HG03378 (cell line): ENCODE data around the gene NIT1.

ENCODE experiments used
- ATAC-seq: cut with Tn5 transposase; IDR thresholded peaks from one replicate; pipeline ENCODE4 v1.9.1; 2021; ENCODE audit warnings: mild to moderate bottlenecking, moderate library complexity; ENCODE audit not compliant: unreplicated experiment

Gene NIT1, protein sequence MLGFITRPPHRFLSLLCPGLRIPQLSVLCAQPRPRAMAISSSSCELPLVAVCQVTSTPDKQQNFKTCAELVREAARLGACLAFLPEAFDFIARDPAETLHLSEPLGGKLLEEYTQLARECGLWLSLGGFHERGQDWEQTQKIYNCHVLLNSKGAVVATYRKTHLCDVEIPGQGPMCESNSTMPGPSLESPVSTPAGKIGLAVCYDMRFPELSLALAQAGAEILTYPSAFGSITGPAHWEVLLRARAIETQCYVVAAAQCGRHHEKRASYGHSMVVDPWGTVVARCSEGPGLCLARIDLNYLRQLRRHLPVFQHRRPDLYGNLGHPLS

DNA sequence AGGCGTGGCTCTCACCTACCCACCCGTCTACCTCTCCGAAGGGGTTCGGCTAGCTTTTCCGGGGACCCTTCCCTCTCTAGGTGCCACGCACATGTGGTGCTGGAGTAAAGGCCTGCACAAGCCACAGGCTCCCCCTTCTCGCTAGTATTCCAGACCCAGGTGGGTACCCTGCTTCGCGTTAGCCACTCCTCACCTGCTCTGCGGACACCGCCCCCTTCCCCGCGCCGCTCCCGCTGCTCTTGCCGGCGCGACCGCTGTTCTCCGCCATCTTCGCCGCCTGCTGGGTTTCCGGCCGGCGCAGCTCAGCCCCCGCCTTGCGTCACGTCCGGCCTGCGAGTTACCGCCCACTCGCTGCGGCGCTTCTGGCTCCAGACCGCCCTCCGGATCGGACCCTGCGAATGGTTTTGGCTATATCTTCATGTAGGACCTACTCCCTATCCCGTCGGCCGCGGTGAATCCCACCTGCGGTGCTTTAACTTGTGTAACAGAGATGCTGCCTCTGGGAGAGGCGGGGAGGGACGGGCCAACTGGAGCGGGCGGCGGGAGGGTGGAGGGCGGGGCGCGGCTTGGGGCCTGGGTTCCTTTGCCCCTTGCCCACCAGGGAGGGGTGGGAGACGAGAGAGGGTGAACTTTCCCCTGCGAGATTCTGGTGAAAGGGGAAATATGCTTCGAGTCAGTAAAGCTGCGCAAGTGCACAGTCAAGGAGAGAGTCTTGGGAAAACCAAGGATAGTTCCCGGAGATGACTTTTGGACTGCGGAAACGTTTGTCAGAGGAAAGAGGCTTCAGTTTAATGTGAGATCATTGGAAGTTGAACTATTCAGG, at the start of gene NIT1, which contains the start of gene PFDN2:
Gene NIT1 (plus strand): TSS at position 347 of the 823 bp plus-strand sequence. CDS start 72 bp downstream, at position 419.
Gene PFDN2 (minus strand): TSS at position 279 of the 823 bp plus-strand sequence. CDS start 11 bp downstream, at position 268.
- ATAC-seq = peak; percentile 61

DNA sequence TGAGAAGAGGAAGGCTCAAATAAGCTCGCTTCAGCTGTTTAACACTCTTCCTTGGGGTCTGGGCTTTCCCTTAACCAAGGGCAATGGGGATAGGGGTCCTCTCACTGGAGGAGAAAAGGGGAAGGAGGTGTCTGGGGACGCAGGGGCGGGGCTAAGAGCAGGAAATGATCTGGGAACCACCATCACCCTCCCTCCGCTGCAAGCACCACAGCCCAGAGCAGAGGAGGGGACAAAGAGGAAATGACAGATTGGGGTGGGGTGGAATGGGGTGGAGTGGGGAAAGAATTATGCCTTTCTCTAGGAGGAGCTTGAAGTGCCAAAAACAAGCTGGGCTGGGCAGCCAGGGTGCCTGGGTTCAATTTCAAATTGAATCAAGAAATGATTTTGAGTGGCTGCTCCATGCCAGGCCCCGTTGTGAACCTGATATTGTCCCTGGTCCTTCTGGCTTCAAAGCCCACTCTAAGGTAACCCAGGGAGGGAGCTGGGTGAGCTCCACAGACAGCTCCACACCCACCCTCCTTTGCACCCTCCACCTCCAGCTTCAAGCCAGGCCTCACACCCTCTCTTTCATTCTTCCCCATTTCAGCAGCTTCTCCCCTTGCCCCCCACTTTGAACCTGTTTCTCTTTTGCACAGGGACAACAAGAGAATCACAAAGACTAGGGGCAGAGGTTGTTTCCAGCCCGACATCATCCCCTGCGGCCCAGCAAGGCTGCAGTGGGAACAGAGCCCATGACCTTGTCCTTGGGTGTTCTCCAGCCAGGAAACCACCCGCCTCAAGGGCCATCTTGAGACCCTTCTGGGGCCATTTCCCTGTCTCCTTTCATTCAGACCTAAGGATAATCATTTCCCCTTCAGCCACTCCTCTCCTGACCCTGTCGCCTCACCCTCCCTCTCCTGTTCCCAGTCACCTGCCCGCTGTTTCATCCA, 49.3 kb upstream of the NIT1 start:
- peak; percentile 47 for ATAC-seq

DNA sequence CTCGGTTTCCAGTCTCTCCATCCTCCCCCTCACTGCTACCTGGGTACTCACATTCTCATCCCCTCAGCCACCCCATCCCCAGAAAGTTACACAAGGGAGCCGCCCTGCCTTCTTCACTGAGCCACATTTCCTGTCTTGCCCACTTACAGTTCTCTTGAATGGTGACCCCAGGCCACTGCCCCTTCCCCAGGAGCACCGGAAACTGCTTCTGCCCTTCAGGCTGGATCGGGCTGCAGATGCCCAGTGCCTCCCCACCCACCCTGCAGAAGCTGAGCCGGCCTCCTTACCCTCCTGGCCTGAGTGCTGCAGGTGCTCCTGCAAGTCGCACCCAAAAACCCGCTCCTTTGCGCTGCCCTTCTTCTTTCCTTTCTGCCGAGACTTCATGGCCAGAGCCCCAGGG, 48.7 kb upstream of the NIT1 start:
- no peak for ATAC-seq

DNA sequence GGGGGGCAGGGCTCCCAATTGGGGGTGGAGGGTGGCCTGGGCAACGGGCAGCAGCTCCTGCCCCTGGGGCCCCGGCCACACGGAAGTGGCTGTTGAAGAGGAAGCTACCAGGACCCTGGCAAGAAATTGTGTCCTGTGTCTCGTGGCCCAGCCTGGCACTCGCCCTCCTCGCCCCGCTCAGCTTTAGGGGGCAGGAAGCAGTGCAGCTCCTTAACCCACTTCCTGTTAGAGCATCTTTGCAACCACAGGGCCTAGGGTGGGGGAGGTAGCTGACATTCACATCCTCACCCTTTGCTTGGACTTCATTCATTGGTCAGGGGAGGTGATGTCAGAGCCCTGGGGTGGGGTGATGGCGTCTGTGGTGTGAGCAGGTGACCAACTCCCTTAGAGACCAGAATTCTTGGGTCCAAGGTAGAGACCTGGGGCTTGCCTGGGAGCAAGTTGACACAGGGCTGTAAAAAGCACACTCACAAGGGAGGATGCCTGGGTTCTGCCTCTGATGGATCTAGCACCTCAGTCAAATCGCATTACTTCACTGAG, 48.1 kb upstream of the NIT1 start, which contains the start of gene ARHGAP30:
Gene ARHGAP30 (minus strand): TSS at position 161 of the 540 bp plus-strand sequence. CDS start 267 bp downstream, outside the sequence.
- peak; percentile 78 for ATAC-seq

- no peak for ATAC-seq
Observed at GRCh38 chr1:161070761-161071160, 47.1 kb upstream of the NIT1 start.

- ATAC-seq = no peak
Observed at GRCh38 chr1:161071886-161072371, 46.0 kb upstream of the NIT1 start.

DNA sequence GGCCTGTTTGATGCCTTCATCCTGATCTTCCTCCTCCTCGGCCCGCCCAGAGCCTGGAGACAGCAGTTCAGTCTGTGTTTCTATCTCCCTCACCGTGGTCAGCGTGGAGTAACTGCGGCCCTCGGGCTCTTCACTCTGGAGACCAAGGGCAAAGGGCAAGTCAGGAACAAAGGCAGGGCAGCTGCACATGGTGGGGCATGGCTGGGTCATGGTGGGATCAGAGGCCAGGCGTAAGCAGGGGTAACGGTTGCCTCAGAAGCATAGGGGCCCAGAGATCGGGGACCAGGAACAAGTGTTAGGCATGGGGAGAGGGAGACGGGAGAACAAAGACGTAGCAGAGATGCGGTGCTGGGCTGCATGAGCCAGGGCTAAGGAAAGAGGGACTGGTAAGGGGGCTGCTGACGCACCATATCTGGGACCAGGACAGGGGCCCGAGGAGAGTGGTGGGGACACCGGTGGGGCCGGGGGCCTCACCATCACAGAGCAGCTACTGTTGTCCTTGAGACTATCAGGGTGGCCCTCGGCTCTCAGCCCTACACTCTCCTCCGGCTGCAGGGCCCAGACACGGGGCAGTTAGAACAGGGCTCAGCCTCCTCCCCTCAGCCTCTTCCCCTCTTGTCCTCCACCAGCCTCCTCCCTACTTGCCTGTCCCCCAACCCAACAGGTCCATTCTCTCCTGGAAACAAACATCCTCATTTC, 45.0 kb upstream of the NIT1 start:
- ATAC-seq = no peak

GRCh38 chr1:161073474-161074121, 44.3 kb upstream of the NIT1 start:
- no peak for ATAC-seq

DNA sequence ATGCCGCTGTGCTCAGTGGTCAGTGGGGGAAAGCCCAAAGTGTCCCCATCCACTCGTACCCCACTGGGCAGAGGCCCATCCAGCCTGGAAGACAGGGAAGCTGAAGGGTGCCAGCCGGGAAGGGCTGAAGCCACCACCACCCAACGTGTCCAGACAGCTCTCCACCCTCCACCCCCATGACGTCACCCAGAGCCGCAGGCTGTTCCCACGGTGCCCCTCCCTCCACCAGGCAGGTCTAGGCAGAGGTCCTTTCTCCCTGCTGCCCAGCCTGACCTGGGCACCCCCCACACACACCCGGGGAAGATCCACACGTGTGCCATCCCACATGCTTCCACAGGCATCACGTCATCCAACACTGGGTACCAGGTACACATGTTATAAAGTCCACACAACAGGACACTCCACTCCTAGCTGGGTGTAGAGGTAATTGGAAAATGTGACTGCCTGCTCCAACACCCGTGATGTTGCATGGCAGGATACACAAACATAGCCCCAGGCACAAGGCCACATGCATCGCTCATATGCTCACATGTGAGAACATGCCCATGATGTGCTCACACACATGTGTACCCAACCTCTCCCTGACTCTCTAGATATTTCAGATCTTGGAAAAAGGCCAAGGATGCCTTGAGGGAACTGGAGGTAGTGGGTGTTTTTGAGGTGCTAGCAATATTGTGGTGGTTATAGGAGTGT, 43.1 kb upstream of the NIT1 start:
- no peak for ATAC-seq

GRCh38 chr1:161076410-161076809, 41.5 kb upstream of the NIT1 start:
- ATAC-seq = no peak

DNA sequence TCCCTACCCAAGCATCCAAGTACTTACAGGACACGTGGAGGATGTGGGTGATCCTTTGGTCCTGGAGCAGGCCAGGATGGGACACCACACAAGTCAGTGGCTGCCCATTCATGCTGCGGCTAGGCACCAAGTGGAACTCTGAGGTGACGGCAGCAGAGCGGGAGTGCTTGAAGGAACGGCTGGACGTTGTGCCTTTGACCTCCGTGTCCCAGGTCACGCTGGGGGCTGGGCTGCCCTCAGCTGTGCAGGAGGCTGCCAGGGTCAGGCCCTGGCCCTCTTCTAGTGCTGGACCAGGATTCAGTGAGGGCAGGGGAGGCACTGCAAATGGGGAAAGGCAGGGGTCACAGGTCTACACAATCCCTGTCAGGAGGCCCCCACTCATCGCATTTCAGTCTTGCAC, 40.5 kb upstream of the NIT1 start:
- ATAC-seq = no peak

DNA sequence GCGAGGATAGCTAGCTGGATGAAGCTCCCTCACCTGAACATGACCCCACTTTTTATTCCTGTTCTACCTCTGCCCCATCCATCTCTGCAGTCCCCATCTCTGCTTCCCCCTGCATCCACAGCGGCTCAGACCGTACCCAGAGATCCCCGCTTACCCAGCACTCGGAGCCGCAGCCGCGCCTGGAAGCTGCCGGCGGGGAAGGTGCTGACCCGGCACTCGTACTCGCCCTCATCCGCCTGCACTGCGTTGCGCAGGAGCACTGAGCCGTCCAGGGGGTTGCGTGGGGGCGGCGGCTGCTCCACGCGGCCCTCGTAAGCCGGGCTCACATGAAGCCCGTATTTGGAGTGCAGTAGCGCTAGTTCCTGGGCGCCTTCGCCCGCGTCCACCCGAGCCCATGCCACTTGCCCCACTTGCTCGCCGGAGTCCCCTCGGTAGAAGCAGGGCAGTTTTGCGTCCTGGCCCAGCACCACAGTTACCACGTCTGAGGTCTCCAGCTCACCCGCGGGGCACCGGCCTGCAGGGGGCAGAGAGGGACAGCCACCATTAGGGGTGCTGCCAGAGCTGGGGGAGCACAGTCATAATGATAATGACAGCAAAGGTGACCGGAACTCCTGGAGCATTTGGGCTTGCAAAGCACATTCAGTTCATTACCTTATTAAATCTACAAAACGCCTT, 38.3 kb upstream of the NIT1 start:
- no peak for ATAC-seq

GRCh38 chr1:161080441-161081405, 37.2 kb upstream of the NIT1 start:
- ATAC-seq = no peak

DNA sequence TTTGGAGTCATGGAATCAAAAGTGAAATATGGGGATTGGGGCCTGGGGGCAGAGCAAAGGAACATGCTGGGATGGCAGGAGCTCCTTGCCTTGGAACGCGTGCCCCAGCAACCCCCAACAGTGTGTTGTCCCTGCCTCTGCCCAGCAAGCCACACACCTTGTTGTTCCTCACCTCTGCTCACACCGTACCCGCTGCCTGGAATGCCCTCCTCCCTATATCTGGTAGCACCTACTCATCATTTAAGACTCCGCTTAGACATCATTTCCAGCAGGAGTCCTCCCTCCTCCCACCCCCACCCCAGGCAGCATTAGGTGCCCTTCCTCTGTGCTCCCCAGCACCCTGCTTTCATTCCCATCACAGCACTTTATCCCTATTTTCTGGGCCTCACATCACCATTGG, 36.4 kb upstream of the NIT1 start:
- ATAC-seq = no peak

- no peak for ATAC-seq
Observed at GRCh38 chr1:161082483-161082882, 35.4 kb upstream of the NIT1 start.

GRCh38 chr1:161082996-161083747, 34.7 kb upstream of the NIT1 start:
- no peak for ATAC-seq
